ENCODE measurements around the gene CD34.
"Not testable (repeated sequence)": the region's sequence is repeated elsewhere in the genome, so short reads cannot be mapped to it uniquely, and the experiment has no call there.

The CD34 gene

DNA sequence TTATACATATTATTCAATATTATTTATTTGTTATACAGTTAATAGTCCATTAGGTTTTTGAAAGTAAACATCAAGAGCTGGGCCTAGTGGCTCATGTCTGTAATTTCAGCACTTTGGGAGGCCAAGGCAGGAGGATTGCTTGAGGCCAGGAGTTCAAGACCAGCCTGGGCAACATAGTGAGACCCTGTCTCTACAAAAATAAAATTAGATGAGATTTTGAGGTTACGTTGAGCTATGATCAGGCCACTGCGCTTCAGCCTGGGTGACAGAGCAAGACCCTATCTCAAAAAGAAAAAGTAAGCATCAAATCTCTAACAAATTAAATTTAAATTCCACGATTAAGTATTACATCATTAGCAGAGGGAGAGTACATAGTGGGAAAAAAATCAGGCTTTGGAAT is 15.0 kb upstream of the CD34 start:
- FAIRE-seq: not testable (repeated sequence)

- no peak for FAIRE-seq
Observed at GRCh38 chr1:207925210-207925609, 14.3 kb upstream of the CD34 start.

- FAIRE-seq: no peak
Observed at GRCh38 chr1:207923561-207923960, 12.6 kb upstream of the CD34 start.

DNA sequence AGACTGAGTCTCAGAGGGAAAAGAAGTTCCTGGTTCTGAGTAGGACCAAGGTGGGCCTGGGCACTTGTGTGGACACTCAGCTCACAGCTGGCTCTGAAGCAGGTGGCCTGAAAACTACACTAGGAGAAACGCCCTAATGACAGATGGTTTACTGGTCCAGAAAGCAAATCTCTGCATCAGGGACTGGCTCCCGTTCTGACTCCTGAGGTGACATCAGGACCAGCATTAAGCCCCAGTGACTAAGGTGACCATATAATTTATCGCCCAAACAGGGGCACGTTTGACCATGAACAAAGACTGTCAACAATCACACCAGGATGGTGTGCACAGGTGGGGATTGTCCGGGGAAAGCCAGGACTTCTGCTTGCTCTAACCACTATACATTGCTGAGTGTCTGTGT is 12.2 kb upstream of the CD34 start:
- FAIRE-seq: no peak

DNA sequence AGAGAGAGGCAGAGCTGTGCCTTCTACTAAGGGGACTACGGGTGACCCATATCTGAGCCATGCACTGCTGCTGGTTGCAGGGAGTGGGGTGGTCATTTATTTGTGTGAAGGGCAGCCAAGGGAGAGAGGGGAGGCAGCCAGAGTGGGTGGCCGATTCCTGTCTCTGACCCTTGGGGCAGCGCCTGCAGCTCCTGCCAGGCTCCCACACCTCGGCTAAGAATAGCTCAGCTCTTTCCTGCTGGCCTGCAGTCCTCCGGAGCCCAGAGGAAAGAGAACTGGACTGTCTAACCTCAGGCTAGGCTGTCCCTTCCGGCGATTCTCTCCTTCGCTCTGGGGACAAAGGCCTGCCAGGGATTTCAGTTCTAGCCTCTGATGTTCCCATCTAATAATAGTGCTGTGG is 11.6 kb upstream of the CD34 start:
- FAIRE-seq: no peak

DNA sequence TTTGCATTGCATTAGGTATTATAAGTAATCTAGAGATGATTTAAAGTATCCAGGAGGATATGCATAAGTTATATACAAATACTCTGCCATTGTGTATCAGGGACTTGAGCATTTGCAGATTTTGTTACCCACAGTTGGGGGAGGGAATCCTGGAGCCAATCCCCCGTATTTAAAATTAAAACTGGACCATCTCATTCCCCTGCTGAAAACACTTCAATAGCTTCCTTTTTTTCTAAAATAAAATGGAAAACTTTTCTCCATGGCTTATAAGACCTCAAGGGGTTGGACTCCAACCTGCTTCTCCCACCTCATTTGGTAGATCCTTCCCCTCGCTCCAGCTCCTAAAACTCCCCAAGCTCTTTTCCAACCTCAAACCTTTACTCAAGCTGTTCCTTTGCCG is 10.4 kb upstream of the CD34 start:
- FAIRE-seq: no peak

GRCh38 chr1:207920444-207921021 is 9.6 kb upstream of the CD34 start:
- FAIRE-seq: no peak

DNA sequence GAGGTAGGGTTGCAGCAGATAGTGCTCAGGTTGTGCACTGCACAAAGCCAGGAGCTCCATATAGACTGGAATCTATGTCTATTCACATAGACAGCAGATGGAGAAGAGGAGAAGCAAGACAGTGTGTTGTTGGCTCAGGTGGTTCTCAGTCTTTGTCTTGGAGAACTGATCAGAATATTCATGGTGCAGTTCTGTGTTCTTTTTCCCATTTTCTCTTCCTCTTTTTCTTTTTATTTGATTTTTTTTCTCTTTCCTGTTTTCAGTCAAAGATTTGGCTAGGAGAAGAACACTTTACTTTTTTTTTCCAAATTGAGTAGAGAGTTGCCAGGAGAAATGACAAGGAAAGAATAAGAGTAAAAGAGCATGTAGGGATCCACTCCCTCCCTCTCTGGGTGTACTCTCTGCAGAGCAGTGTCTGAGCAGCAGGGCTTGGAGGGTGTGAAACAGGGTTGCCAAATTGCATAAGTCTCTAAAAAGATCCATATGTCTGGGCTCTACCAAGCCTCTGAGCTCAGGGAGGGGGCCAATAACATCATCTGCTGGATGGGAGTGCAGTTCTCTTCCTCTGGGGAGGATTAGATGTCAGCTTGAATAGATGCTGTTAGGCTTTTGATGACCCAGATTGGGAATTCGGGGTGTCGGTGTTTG is 8.7 kb upstream of the CD34 start:
- no peak for FAIRE-seq

DNA sequence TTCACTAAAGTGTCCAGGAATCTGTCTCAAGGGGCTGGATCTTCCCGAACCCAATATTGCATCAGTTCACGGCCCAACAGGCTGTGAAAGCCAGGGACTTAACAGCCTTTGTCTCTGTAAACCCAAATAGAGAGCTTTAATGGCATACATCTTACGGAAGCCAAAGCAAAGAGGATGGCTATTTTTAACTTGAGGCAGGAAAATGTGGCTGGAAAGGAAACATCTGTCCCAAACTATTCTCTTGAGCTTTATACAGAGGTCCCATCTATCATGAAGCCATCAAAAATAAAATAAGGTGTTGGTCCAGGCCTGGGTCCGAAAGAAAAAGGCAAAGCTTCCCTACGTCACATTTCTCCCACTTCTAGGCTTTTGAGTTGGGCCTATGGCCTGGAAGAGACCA is 7.7 kb upstream of the CD34 start:
- no peak for FAIRE-seq

- no peak for FAIRE-seq
Observed at GRCh38 chr1:207918011-207918410, 7.1 kb upstream of the CD34 start.

GRCh38 chr1:207917080-207917479 is 6.2 kb upstream of the CD34 start:
- FAIRE-seq: no peak

DNA sequence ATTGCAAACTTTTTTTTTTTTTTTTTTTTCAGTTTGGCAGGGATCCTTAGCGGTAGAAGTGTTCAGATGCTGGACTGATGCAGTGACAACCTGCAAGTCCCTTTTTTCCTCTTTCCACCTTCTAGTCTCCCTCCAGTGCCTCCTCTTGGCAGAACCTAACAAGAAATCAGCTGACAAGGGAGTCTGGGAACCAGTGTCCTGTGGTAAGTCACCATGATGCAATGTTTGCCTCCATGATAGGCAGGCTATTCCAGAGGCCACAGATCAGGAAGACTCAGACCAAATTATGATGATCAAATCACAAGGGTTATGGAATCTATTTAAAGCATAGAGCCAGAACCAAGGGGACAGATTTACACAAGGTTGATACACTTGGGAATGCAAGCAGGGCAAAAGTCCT is 3.0 kb upstream of the CD34 start:
- no peak for FAIRE-seq

DNA sequence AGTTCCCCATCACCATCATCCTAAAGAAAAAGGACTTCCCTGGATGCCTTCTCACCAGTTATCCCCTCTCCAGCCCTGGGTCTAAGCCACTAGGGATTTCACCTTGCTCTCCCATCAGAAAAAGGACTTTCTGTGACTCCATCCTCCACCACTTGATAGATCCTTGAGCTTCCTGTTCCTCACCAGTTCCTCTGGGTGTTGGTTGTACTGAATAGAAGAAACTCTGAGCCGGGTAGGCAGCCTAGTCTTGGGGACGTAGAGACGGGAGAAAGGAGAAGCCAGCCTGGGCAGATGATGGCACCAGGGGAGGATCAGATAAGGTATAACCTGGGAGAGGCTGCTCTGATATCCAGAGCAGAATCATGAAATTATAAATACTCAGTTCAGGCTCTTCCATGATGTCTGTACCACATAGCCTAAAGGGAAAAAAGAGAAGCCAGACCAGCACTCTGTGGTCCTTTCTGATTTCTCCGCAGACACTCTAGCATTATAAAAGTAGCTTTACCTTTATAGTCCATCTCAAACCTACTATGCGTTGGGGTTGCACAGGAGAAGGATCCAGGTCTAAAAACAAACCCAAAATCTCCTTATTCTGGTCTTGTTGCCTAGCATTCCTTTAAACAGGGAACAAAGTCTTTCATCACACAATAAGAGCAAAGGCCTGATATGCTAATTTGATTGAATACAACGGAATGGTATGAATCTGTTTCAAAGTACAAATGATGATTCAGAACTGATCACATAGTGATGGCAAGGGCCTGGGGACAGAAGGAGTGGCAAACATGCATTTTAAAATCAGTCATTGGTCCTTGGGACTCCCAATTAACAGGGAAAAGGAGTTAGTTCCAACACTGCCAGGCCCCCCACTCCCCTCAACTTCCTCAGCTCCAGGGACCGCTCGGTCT is 1.2 kb upstream of the CD34 start:
- FAIRE-seq: no peak

DNA sequence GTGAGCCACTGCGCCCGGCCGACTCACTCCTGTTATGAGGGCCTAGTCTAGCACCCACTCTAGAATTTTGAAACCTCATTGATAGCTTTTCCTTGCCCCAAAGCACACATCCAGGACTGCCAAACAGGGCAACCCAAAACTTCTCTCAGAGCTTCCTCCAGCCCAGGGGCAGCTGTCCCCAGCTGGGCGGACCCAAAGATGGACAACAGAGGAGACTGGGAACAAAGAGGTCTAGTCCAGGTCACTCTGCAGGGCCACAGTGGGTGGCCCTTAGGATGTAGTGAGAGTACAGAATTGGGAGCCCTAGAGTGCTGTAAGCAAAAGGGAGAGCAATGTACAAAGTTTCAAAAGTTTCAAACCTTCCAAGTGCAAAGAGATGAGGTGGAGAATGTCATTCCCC is 1.2 kb downstream of the CD34 start:
- FAIRE-seq: no peak

DNA sequence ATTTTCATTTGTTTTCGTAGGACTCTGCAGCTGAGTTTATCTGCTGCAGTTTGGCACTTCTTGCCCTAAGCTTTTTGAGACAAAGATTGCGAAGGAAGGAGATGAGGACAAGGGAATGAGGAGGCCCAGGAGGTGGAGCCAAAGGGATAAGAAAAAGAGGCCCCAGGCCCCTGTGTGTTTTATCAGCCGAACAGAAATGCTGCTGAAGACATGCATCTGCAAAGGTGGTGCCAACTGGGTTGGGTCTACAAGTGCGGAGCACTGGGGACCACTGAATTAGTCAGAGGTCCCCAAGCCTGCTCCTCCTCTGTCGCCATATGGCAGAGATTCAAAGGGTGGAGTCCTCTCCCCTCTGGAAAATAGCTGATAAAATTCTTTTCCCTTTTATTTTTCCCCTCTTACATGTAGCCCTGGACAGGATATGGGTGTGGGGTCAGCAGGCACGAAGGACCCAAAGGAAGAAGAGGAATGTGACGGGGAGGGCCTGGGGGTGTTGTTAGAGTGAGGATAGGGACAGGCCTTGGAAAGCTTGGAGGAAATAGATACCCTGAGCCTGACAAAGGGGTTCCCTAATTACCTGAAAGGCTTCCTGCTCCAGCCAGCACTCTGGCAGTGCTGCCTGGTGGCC is 2.7 kb downstream of the CD34 start:
- FAIRE-seq: no peak

GRCh38 chr1:207904391-207904790 is 6.5 kb downstream of the CD34 start:
- FAIRE-seq: no peak

DNA sequence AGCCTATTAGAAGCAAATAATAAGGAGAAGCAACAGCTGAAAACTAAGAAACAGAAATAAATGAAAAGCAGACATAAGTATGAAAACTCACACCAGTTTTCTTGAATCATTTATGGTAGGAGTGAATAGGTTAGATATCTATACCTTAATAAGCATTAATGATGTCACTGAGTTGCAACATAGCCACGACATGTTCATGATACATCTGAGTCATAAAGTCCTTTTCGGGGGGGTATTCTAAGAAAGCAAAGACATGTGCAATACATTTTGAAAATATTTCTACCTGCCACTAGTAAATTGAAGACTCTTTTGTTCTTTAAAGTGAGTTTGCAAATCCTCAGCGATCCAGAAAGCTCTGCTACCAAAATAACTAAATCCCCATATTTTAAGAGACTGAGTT is 7.2 kb downstream of the CD34 start:
- no peak for FAIRE-seq

- FAIRE-seq: no peak
Observed at GRCh38 chr1:207903053-207903452, 7.9 kb downstream of the CD34 start.

GRCh38 chr1:207902566-207902965 is 8.4 kb downstream of the CD34 start:
- no peak for FAIRE-seq

DNA sequence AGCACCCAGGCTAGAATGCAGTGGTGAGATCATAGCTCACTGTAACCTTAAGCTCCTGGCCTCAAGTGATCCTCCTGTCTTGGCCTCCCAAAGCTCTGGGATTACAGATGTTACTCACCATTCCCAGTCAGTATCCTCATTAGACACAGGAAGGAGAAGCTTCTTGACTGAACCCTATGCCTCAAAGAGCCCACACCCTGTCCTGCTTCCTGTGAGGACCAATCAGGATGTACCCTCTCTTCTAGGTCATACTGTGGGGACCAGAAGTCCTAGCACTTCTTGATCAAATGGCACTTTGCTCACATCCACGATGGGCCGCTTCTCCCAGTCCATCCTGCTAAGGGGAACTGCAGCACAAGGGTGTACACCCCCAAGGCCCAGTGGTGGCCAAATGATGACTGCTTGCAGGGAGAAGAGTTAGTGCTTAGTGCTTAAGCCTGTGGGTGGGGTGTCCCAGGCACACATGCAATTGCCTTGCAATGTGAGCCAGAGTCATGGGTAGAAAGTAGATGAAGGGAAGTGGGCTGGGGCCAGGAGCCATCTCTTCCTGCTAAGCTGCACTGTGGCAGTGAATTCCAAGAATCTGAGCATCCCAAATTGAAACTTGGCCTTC is 9.8 kb downstream of the CD34 start:
- no peak for FAIRE-seq

DNA sequence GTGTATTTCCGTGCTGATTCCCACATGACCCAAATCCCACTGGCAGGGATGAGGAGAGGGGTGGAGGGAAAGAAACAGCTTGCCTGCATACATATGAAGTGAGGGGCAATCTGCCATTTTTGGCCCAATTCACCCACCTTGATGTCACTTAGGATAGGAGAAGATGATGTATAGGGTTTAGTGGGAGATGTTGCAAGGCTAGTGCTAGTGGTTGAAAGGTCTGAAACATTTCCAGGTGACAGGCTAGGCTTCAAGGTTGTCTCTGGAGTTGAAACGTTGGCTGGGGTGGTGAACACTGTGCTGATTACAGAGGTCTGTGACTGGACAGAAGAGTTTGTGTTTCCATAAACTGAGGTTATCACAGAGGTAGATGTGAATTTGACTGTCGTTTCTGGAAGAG is 12.1 kb downstream of the CD34 start:
- FAIRE-seq: no peak

DNA sequence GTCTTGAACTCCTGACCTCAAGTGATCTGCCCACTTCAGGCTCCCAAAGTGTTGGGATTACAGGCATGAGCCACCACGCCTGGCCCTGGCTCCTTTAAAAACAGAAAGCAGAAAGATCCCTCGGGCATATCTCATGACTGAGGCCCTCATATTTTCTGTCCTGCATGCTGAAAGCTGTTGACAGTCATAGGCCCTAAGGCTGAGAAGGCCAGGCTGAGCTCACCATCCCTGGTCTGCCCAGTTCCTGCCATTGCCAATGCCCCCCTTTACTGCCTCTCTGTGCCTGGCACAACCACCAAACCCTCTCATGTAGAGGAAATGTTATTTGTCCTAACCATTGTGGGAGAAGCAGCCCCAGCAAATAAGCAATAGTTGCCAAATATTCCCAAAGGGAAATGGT is 12.7 kb downstream of the CD34 start:
- no peak for FAIRE-seq

DNA sequence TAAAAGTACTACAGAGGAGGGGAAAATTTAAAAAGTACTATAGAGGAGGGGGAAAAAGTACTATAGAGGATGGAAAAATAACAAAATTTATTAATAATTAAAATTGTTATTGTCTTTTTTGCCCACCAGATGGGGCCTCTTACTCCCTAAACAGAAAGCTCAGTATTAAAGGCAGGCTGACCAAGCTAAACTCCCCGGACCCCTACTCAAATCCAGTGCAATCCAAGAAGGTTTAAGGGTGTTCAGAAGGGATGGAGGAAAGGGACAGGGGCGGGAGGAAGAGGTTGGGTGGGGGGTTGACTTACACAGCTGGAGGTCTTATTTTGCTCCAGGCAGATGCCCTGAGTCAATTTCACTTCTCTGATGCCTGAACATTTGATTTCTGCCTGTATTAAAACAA is 13.7 kb downstream of the CD34 start:
- peak; percentile 68 for FAIRE-seq
